ENCODE data around the gene HOXD3. TPM values are rescaled to one million over a fixed set of nuclear protein-coding genes. Genes with fewer than 3 reads are reported as not detected.

The HOXD3 gene
- polyA plus RNA-seq, 3 donors = not detected

GRCh38 chr2:176121190-176122051 is 35.7 kb upstream of the HOXD3 start:
- H3K4me1 ChIP-seq (ENCODE audit: control insufficient read depth in 1 of 2, insufficient read depth in 2 of 2, low read length in 2 of 2) = peaks cover 5 to 12% of the 10 kb centered on the region in 2 donors
- H3K4me3 ChIP-seq (replicated peaks in 1 of 3; ENCODE audit: low read depth in 2 of 3, low read length in 3 of 3) = no peak overlapping the region
- H3K4me1 Mint-ChIP-seq = peaks cover 17% of the 10 kb centered on the region
- H3K9me3 ChIP-seq (replicated peaks in 1 of 2; ENCODE audit: control insufficient read depth in 1 of 2, insufficient read depth in 1 of 2, low read length in 2 of 2) = peaks cover 11 to 72% of the 10 kb centered on the region in 2 donors
- intact Hi-C loops (cut with micrococcal nuclease) = loop anchor here (5.0 kb wide), 2 partner anchors 39 to 1026 kb away; partner anchors contain the start of gene EVX2 (in 1 of the 2)
- no peak overlapping the region for H3K4me2 ChIP-seq (replicated peaks; ENCODE audit: extremely low read depth, low read length, poor library complexity, severe bottlenecking)
- peaks cover 91 to 99% (median 95%) of the 10 kb centered on the region in 3 donors for H3K27me3 Mint-ChIP-seq (ENCODE audit: low read depth in 3 of 3)
- DNase-seq = no peak
- TF ChIP-seq, protein P1, sequence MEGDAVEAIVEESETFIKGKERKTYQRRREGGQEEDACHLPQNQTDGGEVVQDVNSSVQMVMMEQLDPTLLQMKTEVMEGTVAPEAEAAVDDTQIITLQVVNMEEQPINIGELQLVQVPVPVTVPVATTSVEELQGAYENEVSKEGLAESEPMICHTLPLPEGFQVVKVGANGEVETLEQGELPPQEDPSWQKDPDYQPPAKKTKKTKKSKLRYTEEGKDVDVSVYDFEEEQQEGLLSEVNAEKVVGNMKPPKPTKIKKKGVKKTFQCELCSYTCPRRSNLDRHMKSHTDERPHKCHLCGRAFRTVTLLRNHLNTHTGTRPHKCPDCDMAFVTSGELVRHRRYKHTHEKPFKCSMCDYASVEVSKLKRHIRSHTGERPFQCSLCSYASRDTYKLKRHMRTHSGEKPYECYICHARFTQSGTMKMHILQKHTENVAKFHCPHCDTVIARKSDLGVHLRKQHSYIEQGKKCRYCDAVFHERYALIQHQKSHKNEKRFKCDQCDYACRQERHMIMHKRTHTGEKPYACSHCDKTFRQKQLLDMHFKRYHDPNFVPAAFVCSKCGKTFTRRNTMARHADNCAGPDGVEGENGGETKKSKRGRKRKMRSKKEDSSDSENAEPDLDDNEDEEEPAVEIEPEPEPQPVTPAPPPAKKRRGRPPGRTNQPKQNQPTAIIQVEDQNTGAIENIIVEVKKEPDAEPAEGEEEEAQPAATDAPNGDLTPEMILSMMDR (IDR thresholded peaks at IDR 0.05) = no peak
- no peak overlapping the region for H3K27ac Mint-ChIP-seq
- H3K27ac ChIP-seq (ENCODE audit: low read depth in 1 of 2, low read length in 2 of 2) = no peak overlapping the region
- H3K9me3 Mint-ChIP-seq = peaks cover 1 to 36% (median 32%) of the 10 kb centered on the region in 7 donors
- H3K9ac ChIP-seq (ENCODE audit: insufficient read depth, low read length, poor library complexity, severe bottlenecking) = no peak overlapping the region
- H3K79me2 ChIP-seq (ENCODE audit: insufficient read depth, low read length) = no peaks in the 10 kb centered on the region
- 14% methylated on average over 34 of the region's 53 CpGs for WGBS (ENCODE audit: insufficient coverage)
- peak overlapping the region in 1 of 2 donors; percentile 81 for H3K4me3 Mint-ChIP-seq
- H3K36me3 ChIP-seq (replicated peaks in 1 of 2; ENCODE audit: control insufficient read depth in 1 of 2, insufficient read depth in 2 of 2, low read length in 2 of 2) = no peaks in the 10 kb centered on the region
- H4K20me1 ChIP-seq (ENCODE audit: insufficient read depth, low read length) = no peaks in the 10 kb centered on the region
- peaks cover 87 to 97% of the 10 kb centered on the region in 2 donors for H3K27me3 ChIP-seq (ENCODE audit: control insufficient read depth in 2 of 2, insufficient read depth in 2 of 2, low read length in 2 of 2)
- H3K36me3 Mint-ChIP-seq = peaks cover 2 to 12% of the 10 kb centered on the region in 2 donors
- peak overlapping the region; percentile 65 for H2AFZ ChIP-seq (ENCODE audit: insufficient read depth, low read depth, low read length, poor library complexity, severe bottlenecking)

- Mint-ChIP-seq H3K4me3 (peak overlapping the region; percentile 73 to 84), H3K27ac (no peak overlapping the region), H3K9me3 (peaks cover 0 to 32% (median 25%) of the 10 kb centered on the region in 7 donors), H3K36me3 (peaks cover 2 to 12% of the 10 kb centered on the region in 2 donors), H3K27me3 (ENCODE audit: low read depth in 3 of 3) (peaks cover 91 to 99% (median 95%) of the 10 kb centered on the region in 3 donors), H3K4me1 (peaks cover 19% of the 10 kb centered on the region)
- no peaks in the 10 kb centered on the region for H3K36me3 ChIP-seq (replicated peaks in 1 of 2; ENCODE audit: control insufficient read depth in 1 of 2, insufficient read depth in 2 of 2, low read length in 2 of 2)
- H2AFZ ChIP-seq (ENCODE audit: insufficient read depth, low read depth, low read length, poor library complexity, severe bottlenecking) = peak overlapping the region; percentile 65
- H3K9ac ChIP-seq (ENCODE audit: insufficient read depth, low read length, poor library complexity, severe bottlenecking) = no peak overlapping the region
- H3K4me2 ChIP-seq (replicated peaks; ENCODE audit: extremely low read depth, low read length, poor library complexity, severe bottlenecking) = peak overlapping the region; percentile 72
- H3K27ac ChIP-seq (ENCODE audit: low read depth in 1 of 2, low read length in 2 of 2) = no peak overlapping the region
- peaks cover 88 to 97% of the 10 kb centered on the region in 2 donors for H3K27me3 ChIP-seq (ENCODE audit: control insufficient read depth in 2 of 2, insufficient read depth in 2 of 2, low read length in 2 of 2)
- TF ChIP-seq, protein P1 (IDR thresholded peaks at IDR 0.05) = no peak
- peak in 1 of 3 donors; percentile 25 for DNase-seq
- H3K4me3 ChIP-seq (replicated peaks in 1 of 3; ENCODE audit: low read depth in 2 of 3, low read length in 3 of 3) = peak overlapping the region in 2 of 3 experiments; percentile 11 to 68
- H3K79me2 ChIP-seq (ENCODE audit: insufficient read depth, low read length) = no peaks in the 10 kb centered on the region
- intact Hi-C loops (cut with micrococcal nuclease) = loop anchor here (5.0 kb wide), 2 partner anchors 40 to 1025 kb away; partner anchors contain the start of gene EVX2 (in 1 of the 2)
- WGBS (ENCODE audit: insufficient coverage) = 4% methylated on average over 40 of the region's 47 CpGs
- peaks cover 5 to 12% of the 10 kb centered on the region in 2 donors for H3K4me1 ChIP-seq (ENCODE audit: control insufficient read depth in 1 of 2, insufficient read depth in 2 of 2, low read length in 2 of 2)
- H3K9me3 ChIP-seq (replicated peaks in 1 of 2; ENCODE audit: control insufficient read depth in 1 of 2, insufficient read depth in 1 of 2, low read length in 2 of 2) = peaks cover 6 to 64% of the 10 kb centered on the region in 2 donors
- no peaks in the 10 kb centered on the region for H4K20me1 ChIP-seq (ENCODE audit: insufficient read depth, low read length)
These were observed 34.9 kb upstream of the HOXD3 start for GRCh38 chr2:176122052-176122682.

Data from CD14-positive monocyte (primary cell).